CD4-positive, alpha-beta memory T cell (primary cell): ENCODE results near the gene PRIM2. TPM values are rescaled to one million over a fixed set of nuclear protein-coding genes. Genes with fewer than 3 reads are reported as not detected.
A peak's percentile ranks its signal among the peaks of the same experiment; 100 is the strongest.
"Not testable (repeated sequence)": the region's sequence is repeated elsewhere in the genome, so short reads cannot be mapped to it uniquely, and the experiment has no call there.

Experiments
- CTCF ChIA-PET: fragments of 350-600 bp; sonication (Branson Sonifier 250); formaldehyde crosslinking; loops from one replicate; lab custom pipeline; 2021; ENCODE audit warnings: inconsistent platforms; ENCODE audit not compliant: partially characterized antibody; lab: Charles Lee
- POLR2A ChIA-PET: fragments of 350-600 bp; sonication (Branson Sonifier 250); formaldehyde crosslinking; loops from one replicate; lab custom pipeline; 2021; ENCODE audit not compliant: partially characterized antibody; lab: Charles Lee
- DNase-seq, 5 donors: peaks; one replicate each; pipeline versions ENCODE4 v3.0.0 to v3.0.0-alpha.2; 2020 to 2022; ENCODE audit warnings: mixed read lengths in 1 of 5
- H3K27ac ChIP-seq: one replicate; pipeline ENCODE4 v1.7.0; 2013; ENCODE audit warnings: low read depth, low read length
- H3K27me3 ChIP-seq: 2 replicates; pipeline ENCODE4 v1.7.0; 2013; ENCODE audit warnings: mild to moderate bottlenecking, low read length, moderate library complexity; ENCODE audit not compliant: insufficient read depth
- H3K36me3 ChIP-seq: 2 replicates; pipeline ENCODE4 v1.7.0; 2013; ENCODE audit warnings: mild to moderate bottlenecking, low read length, moderate library complexity; ENCODE audit not compliant: insufficient read depth
- H3K4me1 ChIP-seq: 2 replicates; pipeline ENCODE4 v1.7.0; 2013; ENCODE audit warnings: mild to moderate bottlenecking, low read length, moderate library complexity; ENCODE audit not compliant: insufficient read depth
- H3K4me3 ChIP-seq, 2 donors: one replicate each; pipeline ENCODE4 v1.7.0; 2013; ENCODE audit warnings: low read length in 2 of 2, mild to moderate bottlenecking in 1 of 2
- H3K9me3 ChIP-seq, 2 donors: one replicate each; pipeline ENCODE4 v1.7.0; 2013; ENCODE audit warnings: low read length in 2 of 2, control low read depth in 1 of 2; ENCODE audit not compliant: control insufficient read depth in 1 of 2
- H3K27ac Mint-ChIP-seq, 7 donors: one replicate each; pipeline ENCODE4 v1.8.0; 2020 to 2021; ENCODE audit warnings: mixed read lengths in 7 of 7, mild to moderate bottlenecking in 6 of 7, inconsistent platforms in 3 of 7, moderate library complexity in 3 of 7
- H3K27me3 Mint-ChIP-seq, 2 donors: one replicate each; pipeline ENCODE4 v1.8.0; 2020 to 2021; ENCODE audit warnings: mixed read lengths in 2 of 2
- H3K36me3 Mint-ChIP-seq, 2 donors: one replicate each; pipeline ENCODE4 v1.8.0; 2020 to 2021; ENCODE audit warnings: mixed read lengths in 2 of 2, inconsistent platforms in 1 of 2, mild to moderate bottlenecking in 1 of 2
- H3K4me1 Mint-ChIP-seq, 4 donors: one replicate each; pipeline ENCODE4 v1.8.0; 2020 to 2021; ENCODE audit warnings: mixed read lengths in 4 of 4, mild to moderate bottlenecking in 1 of 4
- H3K4me3 Mint-ChIP-seq, 8 donors: one replicate each; pipeline ENCODE4 v1.8.0; 2020 to 2021; ENCODE audit warnings: mixed read lengths in 8 of 8, mild to moderate bottlenecking in 7 of 8, moderate library complexity in 6 of 8, inconsistent platforms in 3 of 8
- H3K9me3 Mint-ChIP-seq, 8 donors: one replicate each; pipeline ENCODE4 v1.8.0; 2020 to 2021; ENCODE audit warnings: mixed read lengths in 8 of 8, mild to moderate bottlenecking in 5 of 8, inconsistent platforms in 3 of 8, moderate library complexity in 1 of 8
- intact Hi-C: fragments of 100-400 bp; cut with micrococcal nuclease; formaldehyde crosslinking; loops from one replicate; pipeline ENCODE4 v1.15.1; 2023
- polyA plus RNA-seq, 2 donors: library from polyadenylated mRNA; unstranded; fragments of 300-500 nt; fragmentation: Illumina TruSeq; gene quantifications; one replicate each; pipeline ENCODE4 v1.2.3, GENCODE V29; 2021
- total RNA-seq, 2 experiments: library from RNA; stranded (reverse); gene quantifications; one replicate each; pipeline ENCODE4 v1.2.3, GENCODE V29; 2021

PRIM2 gene
- total and polyA plus RNA-seq, 4 experiments from 2014 or later: 8.3 to 12.8 (median 10.4) TPM

GRCh38 chr6:57328074-57328473 is 10.6 kb downstream of the PRIM2 start:
- no peak overlapping the region for H3K4me3 Mint-ChIP-seq
- ChIA-PET CTCF (interaction anchor here (0.6 to 1.5 kb wide), 3 partner anchors 47 to 426 kb away, joined by 3 to 4 read pairs (median 3); no protein-coding TSS in a partner anchor), POLR2A (no interaction called here)
- H3K27me3 Mint-ChIP-seq: no peaks in the 10 kb centered on the region
- intact Hi-C loops: no loop called here
- no peak overlapping the region for H3K27ac Mint-ChIP-seq
- Histone ChIP-seq H3K36me3 (peaks cover 16% of the 10 kb centered on the region), H3K27me3 (no peaks in the 10 kb centered on the region), H3K9me3 (no peaks in the 10 kb centered on the region), H3K4me3 (no peak overlapping the region), H3K4me1 (no peaks in the 10 kb centered on the region), H3K27ac (no peak overlapping the region)
- peaks cover 2 to 19% (median 12%) of the 10 kb centered on the region in 8 donors for H3K9me3 Mint-ChIP-seq
- peaks cover 0 to 13% (median 3%) of the 10 kb centered on the region in 4 donors for H3K4me1 Mint-ChIP-seq
- no peak for DNase-seq
- peaks cover 70 to 76% of the 10 kb centered on the region in 2 donors for H3K36me3 Mint-ChIP-seq

- CTCF ChIA-PET: no interaction called here
These were observed 12.5 kb downstream of the PRIM2 start for GRCh38 chr6:57329933-57330332.

GRCh38 chr6:57342148-57342669 is 24.8 kb downstream of the PRIM2 start:
- Histone ChIP-seq H3K9me3 (no peaks in the 10 kb centered on the region), H3K27me3 (no peaks in the 10 kb centered on the region), H3K4me3 (no peak overlapping the region), H3K27ac (no peak overlapping the region), H3K36me3 (no peaks in the 10 kb centered on the region), H3K4me1 (no peaks in the 10 kb centered on the region)
- no peak overlapping the region for H3K27ac Mint-ChIP-seq
- POLR2A ChIA-PET: no interaction called here
- H3K27me3 Mint-ChIP-seq: no peaks in the 10 kb centered on the region
- no peaks in the 10 kb centered on the region for H3K36me3 Mint-ChIP-seq
- CTCF ChIA-PET: no interaction called here
- H3K9me3 Mint-ChIP-seq: peaks cover 0 to 3% (median 0%) of the 10 kb centered on the region in 8 donors
- H3K4me1 Mint-ChIP-seq: peaks cover 4 to 10% (median 9%) of the 10 kb centered on the region in 4 donors
- intact Hi-C loops: no loop called here
- DNase-seq: no peak
- H3K4me3 Mint-ChIP-seq: no peak overlapping the region

More at GRCh38 chr6:57329933-57330332, 12.5 kb downstream of the PRIM2 start:
- peaks cover 0 to 12% (median 7%) of the 10 kb centered on the region in 4 donors for H3K4me1 Mint-ChIP-seq
- H3K27ac ChIP-seq: no peak overlapping the region
- POLR2A ChIA-PET: no interaction called here
- no peak overlapping the region for H3K4me3 Mint-ChIP-seq
- H3K27me3 Mint-ChIP-seq: no peaks in the 10 kb centered on the region
- H3K36me3 Mint-ChIP-seq: peaks cover 72 to 83% of the 10 kb centered on the region in 2 donors
- no peaks in the 10 kb centered on the region for H3K4me1 ChIP-seq
- intact Hi-C loops: no loop called here
- peaks cover 16% of the 10 kb centered on the region for H3K36me3 ChIP-seq
- H3K9me3 Mint-ChIP-seq: peaks cover 4 to 19% (median 12%) of the 10 kb centered on the region in 8 donors
- no peak overlapping the region for H3K27ac Mint-ChIP-seq
- no peaks in the 10 kb centered on the region for H3K27me3 ChIP-seq
- H3K4me3 ChIP-seq: no peak overlapping the region
- H3K9me3 ChIP-seq: no peaks in the 10 kb centered on the region
- no peak for DNase-seq

- H3K4me1 ChIP-seq, H3K4me3 ChIP-seq, POLR2A ChIA-PET, H3K27me3 Mint-ChIP-seq, DNase-seq, intact Hi-C loops, H3K4me3 Mint-ChIP-seq, H3K9me3 Mint-ChIP-seq, H3K36me3 Mint-ChIP-seq, CTCF ChIA-PET, H3K27me3 ChIP-seq, H3K36me3 ChIP-seq, H3K27ac ChIP-seq, H3K9me3 ChIP-seq: not testable (repeated sequence)
- H3K27ac Mint-ChIP-seq: peak overlapping the region in 2 of 7 donors; percentile 67 to 69
- peaks cover 9 to 16% (median 12%) of the 10 kb centered on the region in 4 donors for H3K4me1 Mint-ChIP-seq
These were observed 25.9 kb downstream of the PRIM2 start for GRCh38 chr6:57343342-57343741.

GRCh38 chr6:57346715-57347114 is 29.3 kb downstream of the PRIM2 start:
- H3K27ac ChIP-seq, CTCF ChIA-PET, H3K36me3 Mint-ChIP-seq, H3K9me3 Mint-ChIP-seq, H3K4me3 Mint-ChIP-seq, H3K4me1 ChIP-seq, H3K4me3 ChIP-seq, H3K27me3 Mint-ChIP-seq, H3K9me3 ChIP-seq, H3K36me3 ChIP-seq, POLR2A ChIA-PET, H3K27me3 ChIP-seq, DNase-seq, intact Hi-C loops, H3K27ac Mint-ChIP-seq: not testable (repeated sequence)
- peaks cover 14 to 23% (median 16%) of the 10 kb centered on the region in 4 donors for H3K4me1 Mint-ChIP-seq

- H3K9me3 Mint-ChIP-seq, H3K4me3 ChIP-seq, DNase-seq, H3K27me3 Mint-ChIP-seq, CTCF ChIA-PET, H3K36me3 ChIP-seq, H3K27ac ChIP-seq, intact Hi-C loops, H3K27me3 ChIP-seq, H3K27ac Mint-ChIP-seq, H3K4me1 ChIP-seq, POLR2A ChIA-PET, H3K4me3 Mint-ChIP-seq, H3K9me3 ChIP-seq, H3K36me3 Mint-ChIP-seq: not testable (repeated sequence)
- peaks cover 14 to 23% (median 14%) of the 10 kb centered on the region in 4 donors for H3K4me1 Mint-ChIP-seq
These were observed 30.2 kb downstream of the PRIM2 start for GRCh38 chr6:57347597-57347996.

GRCh38 chr6:57350443-57350842 is 33.0 kb downstream of the PRIM2 start:
- H3K4me1 ChIP-seq, POLR2A ChIA-PET, H3K36me3 Mint-ChIP-seq, CTCF ChIA-PET, H3K4me3 Mint-ChIP-seq, H3K4me3 ChIP-seq, H3K9me3 Mint-ChIP-seq, H3K27me3 Mint-ChIP-seq, H3K27ac ChIP-seq, H3K36me3 ChIP-seq, intact Hi-C loops, H3K9me3 ChIP-seq, DNase-seq, H3K27ac Mint-ChIP-seq, H3K27me3 ChIP-seq: not testable (repeated sequence)
- H3K4me1 Mint-ChIP-seq: peaks cover 9 to 20% (median 12%) of the 10 kb centered on the region in 4 donors
